Activated CD4-positive, alpha-beta T cell treated with anti-CD3 and anti-CD28 coated beads for 4 hours (primary cell): Measurements from ENCODE around the gene SLC19A1.

ENCODE experiments used
- DNase-seq, 2 donors: peaks; one replicate each; pipeline ENCODE4 v3.0.0-alpha.2; 2020

Gene SLC19A1

GRCh38 chr21:45542242-45542666, at the start of gene SLC19A1:
Gene SLC19A1 (minus strand): TSS chr21:45542440. CDS start chr21:45537959, 4,481 bp downstream.
- peak; percentile 72 to 76 for DNase-seq

DNA sequence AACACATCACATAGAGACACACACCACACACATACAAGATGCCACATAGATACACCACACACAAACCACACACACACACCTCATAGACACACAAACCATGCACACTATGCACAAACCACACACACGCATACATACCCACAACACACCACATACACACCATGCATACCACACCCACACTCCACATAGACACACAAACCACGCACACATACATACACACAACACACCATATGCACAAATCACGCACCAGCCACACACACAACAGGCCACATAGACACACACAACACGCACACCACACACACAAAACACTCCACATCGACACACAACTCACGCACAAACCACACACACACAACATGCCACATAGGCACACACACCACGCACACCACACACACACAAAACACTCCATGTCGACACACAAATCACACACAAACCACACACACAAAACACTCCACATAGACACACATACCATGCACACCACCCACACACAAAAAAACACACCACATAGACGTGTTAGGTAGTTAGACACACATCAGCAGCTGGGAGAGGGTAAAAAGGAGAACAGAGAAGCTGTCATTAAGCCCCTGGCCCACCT, 49.5 kb upstream of the SLC19A1 start:
- no peak for DNase-seq

DNA sequence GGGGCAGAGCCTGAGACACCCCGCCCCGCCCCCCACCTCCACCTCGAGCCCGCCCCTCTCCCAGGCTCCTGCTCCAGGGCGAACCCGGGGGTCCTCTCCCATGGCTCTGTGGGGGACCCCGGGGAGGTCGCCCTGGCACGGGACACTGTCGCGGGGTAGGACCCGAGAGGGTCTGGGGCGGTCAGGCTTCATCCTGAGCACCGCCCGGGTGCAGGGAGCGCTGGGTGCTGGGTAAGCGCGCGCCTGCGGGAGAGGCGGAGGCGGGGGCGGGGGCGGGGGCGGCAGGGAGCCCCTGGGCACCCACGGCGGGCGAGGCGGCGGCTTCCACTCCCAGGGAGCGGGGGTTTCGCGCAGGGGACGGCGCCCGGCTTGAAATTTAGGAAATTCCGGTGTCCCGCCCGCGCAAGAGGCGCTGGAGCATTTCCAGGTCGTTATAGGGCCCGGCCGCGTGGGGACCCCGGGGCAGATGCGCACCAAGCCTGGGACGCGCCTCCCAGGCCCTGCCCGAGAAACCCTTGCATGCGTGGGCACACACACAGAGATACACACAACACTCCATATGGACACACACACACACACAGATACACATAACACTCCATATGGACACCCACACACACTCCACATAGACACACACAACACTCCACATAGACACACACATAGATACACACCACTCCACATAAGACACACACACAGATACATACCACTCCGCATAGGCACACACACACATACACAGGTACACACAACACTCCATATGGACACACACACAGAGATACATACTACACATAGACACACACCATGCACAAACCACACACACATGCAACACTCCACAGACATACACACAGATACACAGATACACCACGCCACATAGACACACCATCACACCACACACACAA, 48.7 kb upstream of the SLC19A1 start:
- DNase-seq = peak; percentile 76 to 81

GRCh38 chr21:45590246-45590725, 48.0 kb upstream of the SLC19A1 start:
- DNase-seq = peak; percentile 73 to 82

GRCh38 chr21:45589686-45590245, 47.5 kb upstream of the SLC19A1 start:
- DNase-seq = no peak

GRCh38 chr21:45588871-45589491, 46.7 kb upstream of the SLC19A1 start:
- DNase-seq = no peak

DNA sequence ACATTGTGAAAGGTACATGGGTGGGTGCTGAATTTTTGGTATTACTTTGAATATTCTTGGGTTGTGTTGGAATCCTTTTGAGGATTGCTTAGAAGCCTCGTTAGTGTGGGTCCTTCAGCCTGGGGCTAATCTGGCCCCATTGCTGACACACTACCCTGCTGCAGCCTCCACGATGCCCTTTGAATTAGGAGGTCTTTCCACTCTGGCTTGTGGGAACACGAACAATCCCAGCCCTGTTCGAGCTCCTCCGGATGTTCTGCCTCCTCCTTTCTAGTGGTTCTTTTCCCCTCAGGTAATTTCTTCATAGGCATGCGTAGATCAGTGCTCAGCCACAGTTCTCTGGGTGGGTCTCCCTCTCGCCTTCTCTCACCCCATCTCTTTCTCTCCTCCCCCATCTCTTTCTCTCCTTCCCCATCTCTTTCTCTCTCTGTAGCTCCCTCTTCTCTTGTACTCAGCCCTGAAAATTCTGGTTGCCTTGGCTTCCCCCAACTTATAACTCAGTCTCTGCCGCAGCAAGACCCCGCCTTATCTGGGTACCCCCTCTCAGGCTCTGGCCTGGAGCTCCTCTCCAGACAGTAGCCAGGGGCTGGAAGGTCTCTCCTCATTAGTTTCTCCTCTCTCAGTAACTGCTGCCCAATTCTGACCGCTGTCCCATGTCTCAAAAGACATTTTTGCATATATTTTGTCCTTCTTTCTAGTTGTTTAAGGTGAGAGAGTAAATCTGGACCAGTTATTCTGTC, 46.0 kb upstream of the SLC19A1 start:
- no peak for DNase-seq

DNA sequence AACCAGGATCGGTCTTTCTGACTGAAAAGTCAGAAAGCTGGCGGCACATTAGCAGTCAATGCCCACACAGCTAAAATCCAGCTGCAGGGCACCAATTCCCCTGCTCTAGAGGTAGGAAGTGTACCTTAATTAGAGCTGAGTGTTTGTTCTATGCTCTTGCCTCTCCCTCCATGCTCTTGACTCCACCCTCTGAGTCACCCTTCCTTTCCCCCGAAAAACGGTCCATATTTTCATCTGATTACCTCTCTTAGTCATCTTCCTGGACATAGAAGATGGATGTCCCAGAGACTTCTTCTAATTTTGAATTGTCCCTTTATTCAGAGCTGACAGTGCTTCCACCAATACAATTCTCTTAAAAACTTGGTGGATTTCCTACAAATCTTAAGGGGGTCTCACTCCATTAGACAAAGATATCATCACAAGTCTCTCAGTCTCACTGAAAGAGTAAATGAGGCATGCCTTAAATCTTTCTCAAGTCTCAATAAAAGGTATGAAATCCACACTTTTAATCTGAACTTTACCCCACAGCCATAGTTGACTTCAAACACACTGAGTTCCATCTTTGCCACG, 44.1 kb upstream of the SLC19A1 start:
- no peak for DNase-seq

DNA sequence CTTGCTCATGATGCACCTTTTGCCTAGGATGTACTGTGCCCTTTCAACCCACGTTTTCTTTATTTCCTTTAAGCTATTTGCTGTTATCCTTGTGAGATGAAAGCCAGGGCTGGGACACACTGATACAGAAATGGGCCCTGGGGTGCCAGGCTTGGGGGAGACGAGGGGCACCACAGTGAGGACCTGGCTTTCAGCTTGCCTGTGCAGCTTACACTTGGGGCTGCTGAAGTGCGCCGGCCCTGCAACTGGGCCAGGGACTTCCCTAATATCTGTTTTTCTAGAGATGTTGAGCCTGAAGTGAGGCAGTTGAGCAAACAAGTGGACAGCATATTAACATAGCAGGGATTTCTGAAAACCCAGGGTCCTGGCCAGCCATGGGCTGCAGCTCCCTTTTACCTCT, 42.5 kb upstream of the SLC19A1 start:
- no peak for DNase-seq

GRCh38 chr21:45583831-45584509, 41.7 kb upstream of the SLC19A1 start:
- no peak for DNase-seq

DNA sequence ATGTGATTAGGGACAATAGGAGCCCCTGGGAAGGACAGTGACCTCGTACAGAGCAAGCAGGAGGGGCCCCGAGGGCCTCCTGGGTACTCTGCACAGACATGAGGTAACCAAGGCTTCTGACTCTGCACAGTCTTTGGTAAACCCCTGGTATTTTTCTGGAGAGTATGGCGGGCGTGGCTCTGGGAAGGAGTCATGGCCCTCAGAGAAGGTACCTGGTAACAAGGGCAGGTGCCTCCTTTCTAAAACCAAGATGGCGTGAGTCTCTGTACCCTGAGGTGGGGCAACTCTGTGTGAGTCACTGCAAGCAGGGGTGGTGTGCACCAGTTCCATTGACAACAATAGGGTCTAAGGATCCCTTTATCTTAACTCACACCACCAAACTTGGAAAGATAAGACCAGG, 39.9 kb upstream of the SLC19A1 start:
- no peak for DNase-seq

GRCh38 chr21:45581322-45581712, 39.1 kb upstream of the SLC19A1 start:
- no peak for DNase-seq

- DNase-seq = no peak
These were observed 38.5 kb upstream of the SLC19A1 start for GRCh38 chr21:45580576-45581321.

DNA sequence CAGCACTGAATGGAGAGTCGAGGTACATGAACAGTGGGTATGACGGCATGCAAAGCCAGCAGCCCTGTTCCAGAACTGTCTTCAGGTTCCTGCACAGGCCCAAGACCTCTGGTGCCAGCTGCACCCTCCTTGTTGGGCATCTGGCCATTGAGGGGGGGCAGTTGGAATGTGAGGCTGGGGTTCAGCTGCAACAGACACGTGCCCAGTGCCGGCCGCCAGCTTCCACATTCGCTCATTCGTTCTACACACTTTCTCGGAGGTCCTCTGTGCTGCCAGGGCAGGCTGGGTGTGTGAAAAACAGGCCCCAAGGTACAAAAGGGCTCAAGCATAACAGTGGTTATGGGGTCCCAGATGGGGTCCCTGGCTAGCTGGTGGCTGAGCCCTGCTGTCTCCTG, 37.9 kb upstream of the SLC19A1 start:
- DNase-seq = no peak

DNA sequence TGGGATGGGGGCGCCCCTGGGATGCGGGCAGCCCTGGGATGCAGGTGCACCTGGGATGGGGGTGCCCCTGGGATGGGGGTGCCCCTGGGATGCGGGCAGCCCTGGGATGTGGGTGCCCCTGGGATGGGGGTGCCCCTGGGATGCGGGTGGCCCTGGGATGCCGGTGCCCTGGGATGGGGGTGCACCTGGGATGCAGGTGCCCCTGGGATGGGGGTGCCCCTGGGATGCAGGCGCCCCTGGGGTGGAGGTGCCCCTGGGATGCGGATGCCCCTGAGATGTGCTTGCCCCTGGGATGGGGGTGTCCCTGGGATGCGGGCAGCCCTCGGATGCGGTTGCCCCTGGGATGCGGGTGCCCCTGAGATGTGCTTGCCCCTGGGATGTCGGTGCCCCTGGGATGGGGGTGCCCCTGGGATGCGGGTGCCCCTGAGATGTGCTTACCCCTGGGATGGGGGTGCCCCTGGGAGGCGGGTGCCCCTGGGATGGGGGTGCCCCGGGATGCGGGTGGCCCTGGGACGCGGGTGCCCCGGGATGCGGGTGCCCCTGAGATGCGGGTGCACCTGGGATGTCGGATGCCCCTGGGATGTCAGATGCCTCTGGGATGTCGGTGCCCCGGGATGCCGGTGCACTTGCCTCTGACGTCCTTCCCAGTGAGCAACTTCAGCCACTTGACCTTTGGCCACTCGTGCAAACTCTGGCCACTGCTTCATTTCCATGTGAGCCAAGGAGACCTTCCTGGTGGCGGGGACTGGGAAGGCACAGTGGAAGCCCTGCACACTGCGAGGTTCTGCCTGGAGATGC, 37.3 kb upstream of the SLC19A1 start:
- no peak for DNase-seq

GRCh38 chr21:45578811-45579381, 36.7 kb upstream of the SLC19A1 start:
- DNase-seq = no peak

DNA sequence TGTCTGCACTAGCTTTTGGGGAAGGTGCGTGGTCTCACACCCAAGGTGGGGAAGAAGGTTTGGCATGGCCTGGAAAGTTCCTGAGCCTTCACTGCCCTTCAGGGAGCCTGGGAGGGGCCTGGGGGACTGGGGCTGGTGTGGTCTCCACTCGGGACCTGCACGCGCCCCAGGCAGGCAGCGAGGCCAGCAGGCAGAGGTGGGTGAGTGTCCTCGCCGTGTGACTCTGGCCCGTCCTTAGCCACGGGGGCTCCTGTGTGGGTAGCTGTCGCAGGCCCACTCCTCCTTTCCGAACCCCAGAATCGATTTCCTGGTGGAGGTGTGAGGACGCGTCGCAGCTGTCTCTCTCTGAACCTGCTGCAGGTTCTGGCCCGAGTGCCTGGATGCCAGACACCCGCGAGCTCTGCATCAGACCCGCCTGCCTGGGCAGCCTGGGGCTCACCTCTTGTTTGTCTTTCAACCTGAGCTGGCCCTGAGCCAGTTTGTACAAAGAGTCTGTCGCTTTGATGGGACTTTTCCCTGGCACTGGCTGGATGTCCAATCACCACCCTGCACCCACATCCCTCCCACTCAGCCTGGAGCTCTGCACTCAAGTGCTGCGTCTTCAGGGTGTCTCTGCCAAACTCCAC, 36.0 kb upstream of the SLC19A1 start:
- no peak for DNase-seq

- DNase-seq = no peak
These were observed 35.5 kb upstream of the SLC19A1 start for GRCh38 chr21:45577801-45578175.
